SK-N-SH (cell line): ENCODE results near the gene UBTD1. TPM values are rescaled to one million over a fixed set of nuclear protein-coding genes. Genes with fewer than 3 reads are reported as not detected.

Source experiments
- CTCF ChIA-PET: fragments of 300-600, 350-600 bp; formaldehyde crosslinking; extraction: SDS; loops from one replicate; lab custom pipeline; 2021; lab: Yijun Ruan, JAX
- POLR2A ChIA-PET: fragments of 350-600 bp; sonication (Branson Sonifier 250); formaldehyde crosslinking; extraction: SDS; loops from one replicate; lab custom pipeline; 2020; ENCODE audit warnings: antibody characterized with exemption, inconsistent platforms; lab: Yijun Ruan, JAX
- DNase-seq: peaks from one replicate; pipeline ENCODE4 v3.0.0; 2012
- H2AFZ ChIP-seq: fragments of 200-600 bp; sonication (generic); 2 replicates; pipeline ENCODE4 v1.8.1; 2016; ENCODE audit warnings: antibody characterized with exemption, mild to moderate bottlenecking, low read depth
- H3F3A ChIP-seq: fragments of 200-600 bp; sonication (generic); replicated peaks from 2 replicates; pipeline ENCODE3; 2016; ENCODE audit warnings: antibody characterized with exemption, mild to moderate bottlenecking; ENCODE audit not compliant: insufficient read depth
- H3K27ac ChIP-seq, 2 experiments: fragments of 200-500 bp in 1 of 2; fragments of 200-600 bp in 1 of 2; sonication (Bioruptor generic) in 1 of 2; sonication (generic), shearing (Covaris generic) in 1 of 2; 2 replicates each; pipeline versions ENCODE4 v1.5.1 to v1.6.1; 2014 to 2016; ENCODE audit warnings: low read depth in 2 of 2, inconsistent platforms in 1 of 2, low read length in 1 of 2, mild to moderate bottlenecking in 1 of 2, mixed read lengths in 1 of 2
- H3K27me3 ChIP-seq: fragments of 200-600 bp; sonication (generic), shearing (Covaris generic); 2 replicates; pipeline ENCODE4 v1.6.1; 2016; ENCODE audit warnings: mixed run types; ENCODE audit not compliant: insufficient read depth
- H3K36me3 ChIP-seq, 2 experiments: fragments of 200-500 bp in 1 of 2; fragments of 200-600 bp in 1 of 2; sonication (Bioruptor generic) in 1 of 2; sonication (generic) in 1 of 2; replicated peaks in 1 of 2; 2 replicates each; pipeline versions ENCODE3 to v1.5.1; 2014 to 2016; ENCODE audit warnings: low read length in 1 of 2, mild to moderate bottlenecking in 1 of 2; ENCODE audit not compliant: insufficient read depth in 2 of 2, control insufficient read depth in 1 of 2
- H3K4me1 ChIP-seq, 2 experiments: fragments of 200-500 bp in 1 of 2; fragments of 200-600 bp in 1 of 2; sonication (Bioruptor generic) in 1 of 2; sonication (generic), shearing (Covaris generic) in 1 of 2; 2 replicates each; pipeline versions ENCODE4 v1.5.1 to v1.6.1; 2014 to 2016; ENCODE audit warnings: low read depth in 1 of 2, low read length in 1 of 2, mixed run types in 1 of 2; ENCODE audit not compliant: insufficient read depth in 2 of 2, control insufficient read depth in 1 of 2
- H3K4me2 ChIP-seq: fragments of 200-600 bp; sonication (generic), shearing (Covaris generic); 2 replicates; pipeline ENCODE4 v1.6.1; 2017; ENCODE audit warnings: mixed run types
- H3K4me3 ChIP-seq, 2 experiments: fragments of 200-500 bp in 1 of 2; fragments of 200-600 bp in 1 of 2; sonication (Bioruptor generic) in 1 of 2; sonication (generic), shearing (Covaris generic) in 1 of 2; 2 replicates each; pipeline versions ENCODE4 v1.5.1 to v1.8.1; 2014 to 2016; ENCODE audit warnings: low read depth in 2 of 2, inconsistent platforms in 1 of 2, low read length in 1 of 2, mild to moderate bottlenecking in 1 of 2, mixed read lengths in 1 of 2, moderate library complexity in 1 of 2
- H3K79me2 ChIP-seq: fragments of 200-600 bp; sonication (generic); 2 replicates; pipeline ENCODE4 v1.8.1; 2017; ENCODE audit warnings: mild to moderate bottlenecking; ENCODE audit not compliant: insufficient read depth
- H3K9ac ChIP-seq: fragments of 200-600 bp; sonication (generic); 2 replicates; pipeline ENCODE4 v1.6.1; 2017; ENCODE audit warnings: mixed run types
- H3K9me2 ChIP-seq: fragments of 200-600 bp; sonication (generic); 2 replicates; pipeline ENCODE4 v1.6.1; 2017; ENCODE audit warnings: mixed run types
- H3K9me3 ChIP-seq: fragments of 200-600 bp; sonication (generic); 2 replicates; pipeline ENCODE4 v1.6.1; 2017; ENCODE audit warnings: mixed run types, mild to moderate bottlenecking, moderate library complexity
- H4K20me1 ChIP-seq: fragments of 200-600 bp; sonication (generic); 2 replicates; pipeline ENCODE4 v1.6.1; 2017; ENCODE audit warnings: mild to moderate bottlenecking, mixed run types; ENCODE audit not compliant: insufficient read depth
- FOSL2 ChIP-seq: IDR thresholded peaks from 2 replicates; pipeline ENCODE4 v1.4.0; 2012; ENCODE audit warnings: low read depth, mild to moderate bottlenecking, moderate library complexity, borderline replicate concordance
- FOXJ3 ChIP-seq: sonication (generic); formaldehyde crosslinking; IDR thresholded peaks from 2 replicates; pipeline ENCODE4 v1.5.1; 2020; ENCODE audit warnings: mild to moderate bottlenecking, missing genetic modification reagents
- GABPA ChIP-seq: IDR thresholded peaks from 2 replicates; pipeline ENCODE4 v1.4.0; 2012; ENCODE audit warnings: low read depth, mild to moderate bottlenecking
- MEF2A ChIP-seq: IDR thresholded peaks from 2 replicates; pipeline ENCODE4 v1.4.0; 2012; ENCODE audit warnings: low read depth, borderline replicate concordance
- MXI1 ChIP-seq: IDR thresholded peaks from 2 replicates; pipeline ENCODE4 v1.6.1; 2012; ENCODE audit warnings: mild to moderate bottlenecking, low read depth, low read length, improper control_type of control experiment
- POLR2AphosphoS5 ChIP-seq: IDR thresholded peaks from 2 replicates; pipeline ENCODE4 v1.6.1; 2012; ENCODE audit warnings: low read depth, low read length
- RAD21 ChIP-seq: IDR thresholded peaks from 2 replicates; pipeline ENCODE4 v1.6.1; 2012; ENCODE audit warnings: mild to moderate bottlenecking, low read length
- RFX5 ChIP-seq: IDR thresholded peaks from 2 replicates; pipeline ENCODE4 v1.6.1; 2012; ENCODE audit warnings: mild to moderate bottlenecking, improper control_type of control experiment, low read length
- SIN3A ChIP-seq: IDR thresholded peaks from 2 replicates; pipeline ENCODE4 v1.6.1; 2012; ENCODE audit warnings: low read depth, mild to moderate bottlenecking, low read length, moderate library complexity, borderline replicate concordance
- SMC3 ChIP-seq: IDR thresholded peaks from 2 replicates; pipeline ENCODE4 v1.6.1; 2012; ENCODE audit warnings: low read depth, low read length, improper control_type of control experiment
- TAF1 ChIP-seq: IDR thresholded peaks from 2 replicates; pipeline ENCODE4 v1.6.1; 2012; ENCODE audit warnings: low read depth, mild to moderate bottlenecking, low read length, moderate library complexity, borderline replicate concordance
- TEAD4 ChIP-seq: IDR thresholded peaks from 2 replicates; pipeline ENCODE4 v1.4.0; 2012; ENCODE audit warnings: mild to moderate bottlenecking, borderline replicate concordance; ENCODE audit not compliant: insufficient read depth
- YY1 ChIP-seq: IDR thresholded peaks from 2 replicates; pipeline ENCODE4 v1.4.0; 2012; ENCODE audit warnings: low read depth, mild to moderate bottlenecking
- WGBS: methylation state at CpG from one replicate; pipeline ENCODE4 v1.1.6; 2017; ENCODE audit warnings: low lambda C conversion rate; 5-methylcytosine and 5-hydroxymethylcytosine counted together
- polyA plus RNA-seq, 3 experiments: library from polyadenylated mRNA; depleted of rRNA; stranded (reverse); fragments of >200 nt; gene quantifications; 2 replicates each; pipeline ENCODE4 v1.2.3, GENCODE V29; 2012
- TF ChIP-seq, protein P1 (sequence below): IDR thresholded peaks from 2 replicates; pipeline ENCODE4; 2012
- TF ChIP-seq, protein P2 (sequence below): fragments of 150-350 bp; IDR thresholded peaks from 2 replicates; pipeline ENCODE4 v1.6.1; 2016; ENCODE audit warnings: mild to moderate bottlenecking, low read depth, low read length
- TF ChIP-seq, protein P3 (sequence below): fragments of 200-600 bp; sonication (generic); IDR thresholded peaks from 2 replicates; pipeline ENCODE4 v1.6.1; 2017; ENCODE audit warnings: antibody characterized with exemption, mild to moderate bottlenecking, moderate library complexity

Gene UBTD1
- polyA plus RNA-seq, 1 of the 3 experiments (the other 2 are of a cell fraction), result 38.8 TPM

DNA sequence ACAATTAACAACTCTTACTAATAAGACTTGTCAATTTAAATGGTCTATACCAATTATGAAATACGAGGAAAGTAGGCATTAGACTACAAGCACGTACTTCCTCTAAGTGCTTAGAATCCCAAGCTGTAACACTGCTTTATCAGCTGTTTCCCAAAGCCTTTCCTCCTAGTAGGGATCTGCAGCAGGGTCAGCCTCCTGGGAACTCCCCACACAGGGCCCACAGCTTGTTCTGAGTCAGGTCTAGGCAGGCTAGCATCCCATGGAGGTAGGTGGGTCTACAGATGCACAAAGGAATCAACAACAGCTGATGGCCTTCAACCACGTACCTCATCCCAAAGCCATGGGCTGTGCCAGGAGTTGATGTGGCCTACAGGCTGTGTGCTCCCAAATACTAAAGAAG is 15.2 kb upstream of the UBTD1 start:
- CTCF ChIA-PET, result interaction anchor here (0.6 to 1.6 kb wide), 3 partner anchors 20 to 459 kb away, joined by 3 to 4 read pairs (median 4); no protein-coding TSS in a partner anchor

DNA sequence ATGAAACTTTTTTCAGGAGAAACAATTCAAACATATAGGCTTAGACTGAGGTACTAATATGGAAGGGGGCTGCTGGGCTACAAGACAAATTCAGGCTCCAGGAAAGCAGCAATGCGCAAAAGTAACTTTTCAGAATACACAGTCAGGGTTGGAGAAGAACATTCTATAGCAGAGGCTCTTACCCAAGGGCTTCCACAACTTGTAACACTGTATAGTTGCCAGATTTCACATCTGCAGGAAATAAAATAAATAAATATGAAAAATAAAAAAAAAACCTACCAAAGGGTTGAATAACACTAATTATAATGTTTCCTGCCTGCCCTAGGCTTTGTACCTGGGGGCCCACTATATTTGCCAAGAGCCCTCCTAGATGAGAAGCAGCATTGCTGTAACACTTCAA is 14.8 kb upstream of the UBTD1 start:
- ChIA-PET POLR2A (no interaction called here), CTCF (interaction anchor here (1.6 kb wide), 1 partner anchor 20 kb away, joined by 4 read pairs; no protein-coding TSS in a partner anchor)
- Histone ChIP-seq H3F3A (peaks cover 4% of the 10 kb centered on the region), H3K27me3 (no peaks in the 10 kb centered on the region), H3K27ac (no peak overlapping the region), H3K4me3 (no peak overlapping the region), H3K9me3 (no peaks in the 10 kb centered on the region), H2AFZ (no peak overlapping the region), H3K4me1 (no peaks in the 10 kb centered on the region; a peak in 1 of 4 replicates), H4K20me1 (peaks cover 28% of the 10 kb centered on the region), H3K4me2 (no peak overlapping the region), H3K9ac (no peak overlapping the region), H3K79me2 (peaks cover 74% of the 10 kb centered on the region), H3K9me2 (no peaks in the 10 kb centered on the region), H3K36me3 (peaks cover 28 to 35% of the 10 kb centered on the region in 2 experiments)
- TF ChIP-seq, protein P1, sequence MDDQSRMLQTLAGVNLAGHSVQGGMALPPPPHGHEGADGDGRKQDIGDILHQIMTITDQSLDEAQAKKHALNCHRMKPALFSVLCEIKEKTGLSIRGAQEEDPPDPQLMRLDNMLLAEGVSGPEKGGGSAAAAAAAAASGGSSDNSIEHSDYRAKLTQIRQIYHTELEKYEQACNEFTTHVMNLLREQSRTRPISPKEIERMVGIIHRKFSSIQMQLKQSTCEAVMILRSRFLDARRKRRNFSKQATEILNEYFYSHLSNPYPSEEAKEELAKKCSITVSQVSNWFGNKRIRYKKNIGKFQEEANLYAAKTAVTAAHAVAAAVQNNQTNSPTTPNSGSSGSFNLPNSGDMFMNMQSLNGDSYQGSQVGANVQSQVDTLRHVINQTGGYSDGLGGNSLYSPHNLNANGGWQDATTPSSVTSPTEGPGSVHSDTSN, result no peak
- TF ChIP-seq SMC3 (no peak), MEF2A (no peak), GABPA (no peak), MXI1 (no peak)
- DNase-seq, result no peak
- WGBS, result 100% methylated on average over 1 of the region's 1 CpG

More for the DNA sequence above, 15.2 kb upstream of the UBTD1 start:
- 85% methylated on average over 3 of the region's 3 CpGs for WGBS
- no peak for DNase-seq
- no peak for TF ChIP-seq GABPA
- TF ChIP-seq FOSL2, result no peak
- no peak for TF ChIP-seq RFX5
- TF ChIP-seq FOXJ3 (CRISPR knock-in tag), result no peak
- TF ChIP-seq RAD21, result no peak
- no peak for TF ChIP-seq TAF1
- TF ChIP-seq, protein P2, sequence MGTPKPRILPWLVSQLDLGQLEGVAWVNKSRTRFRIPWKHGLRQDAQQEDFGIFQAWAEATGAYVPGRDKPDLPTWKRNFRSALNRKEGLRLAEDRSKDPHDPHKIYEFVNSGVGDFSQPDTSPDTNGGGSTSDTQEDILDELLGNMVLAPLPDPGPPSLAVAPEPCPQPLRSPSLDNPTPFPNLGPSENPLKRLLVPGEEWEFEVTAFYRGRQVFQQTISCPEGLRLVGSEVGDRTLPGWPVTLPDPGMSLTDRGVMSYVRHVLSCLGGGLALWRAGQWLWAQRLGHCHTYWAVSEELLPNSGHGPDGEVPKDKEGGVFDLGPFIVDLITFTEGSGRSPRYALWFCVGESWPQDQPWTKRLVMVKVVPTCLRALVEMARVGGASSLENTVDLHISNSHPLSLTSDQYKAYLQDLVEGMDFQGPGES, result no peak
- no peak for TF ChIP-seq SIN3A
- no peak for TF ChIP-seq MXI1
- TF ChIP-seq TEAD4, result no peak
- TF ChIP-seq MEF2A, result no peak
- no peak for TF ChIP-seq YY1
- TF ChIP-seq POLR2AphosphoS5, result no peak
- TF ChIP-seq, protein P3, sequence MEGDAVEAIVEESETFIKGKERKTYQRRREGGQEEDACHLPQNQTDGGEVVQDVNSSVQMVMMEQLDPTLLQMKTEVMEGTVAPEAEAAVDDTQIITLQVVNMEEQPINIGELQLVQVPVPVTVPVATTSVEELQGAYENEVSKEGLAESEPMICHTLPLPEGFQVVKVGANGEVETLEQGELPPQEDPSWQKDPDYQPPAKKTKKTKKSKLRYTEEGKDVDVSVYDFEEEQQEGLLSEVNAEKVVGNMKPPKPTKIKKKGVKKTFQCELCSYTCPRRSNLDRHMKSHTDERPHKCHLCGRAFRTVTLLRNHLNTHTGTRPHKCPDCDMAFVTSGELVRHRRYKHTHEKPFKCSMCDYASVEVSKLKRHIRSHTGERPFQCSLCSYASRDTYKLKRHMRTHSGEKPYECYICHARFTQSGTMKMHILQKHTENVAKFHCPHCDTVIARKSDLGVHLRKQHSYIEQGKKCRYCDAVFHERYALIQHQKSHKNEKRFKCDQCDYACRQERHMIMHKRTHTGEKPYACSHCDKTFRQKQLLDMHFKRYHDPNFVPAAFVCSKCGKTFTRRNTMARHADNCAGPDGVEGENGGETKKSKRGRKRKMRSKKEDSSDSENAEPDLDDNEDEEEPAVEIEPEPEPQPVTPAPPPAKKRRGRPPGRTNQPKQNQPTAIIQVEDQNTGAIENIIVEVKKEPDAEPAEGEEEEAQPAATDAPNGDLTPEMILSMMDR, result no peak
- no peaks in the 10 kb centered on the region for H3K27me3 ChIP-seq
- H3K9me3 ChIP-seq, result no peaks in the 10 kb centered on the region
- no peak overlapping the region for H3K9ac ChIP-seq
- peaks cover 4% of the 10 kb centered on the region for H3F3A ChIP-seq
- H2AFZ ChIP-seq, result no peak overlapping the region
- H3K9me2 ChIP-seq, result no peaks in the 10 kb centered on the region
- peaks cover 25% of the 10 kb centered on the region for H4K20me1 ChIP-seq
- H3K4me3 ChIP-seq, result no peak overlapping the region
- POLR2A ChIA-PET, result no interaction called here
- H3K27ac ChIP-seq, result no peak overlapping the region
- no peaks in the 10 kb centered on the region; a peak in 1 of 4 replicates for H3K4me1 ChIP-seq
- peaks cover 32 to 35% of the 10 kb centered on the region in 2 experiments for H3K36me3 ChIP-seq
- H3K79me2 ChIP-seq, result peaks cover 70% of the 10 kb centered on the region
- no peak overlapping the region for H3K4me2 ChIP-seq
